B cell (primary cell): Measurements from ENCODE around the gene ALOXE3. TPM values are rescaled to one million over a fixed set of nuclear protein-coding genes. Genes with fewer than 3 reads are reported as not detected.

Experiments
- ATAC-seq: fragments of 200-7000 bp; cut with Tn5 transposase; one replicate; pipeline ENCODE4 v1.10.0; 2021; ENCODE audit warnings: low read depth, mild to moderate bottlenecking, moderate number of reproducible peaks, moderate library complexity
- CTCF ChIA-PET: fragments of 350-600 bp; sonication (Branson Sonifier 250); formaldehyde crosslinking; loops from one replicate; lab custom pipeline; 2021; ENCODE audit warnings: antibody characterized with exemption, inconsistent platforms; lab: Charles Lee
- POLR2A ChIA-PET: fragments of 350-600 bp; sonication (Branson Sonifier 250); formaldehyde crosslinking; loops from one replicate; lab custom pipeline; 2021; ENCODE audit warnings: antibody characterized with exemption; lab: Charles Lee
- DNase-seq: peaks from one replicate; pipeline ENCODE4 v3.0.0; 2013
- H2AFZ ChIP-seq: 2 replicates; pipeline ENCODE4 v1.6.1; 2012; ENCODE audit warnings: mild to moderate bottlenecking, low read depth, low read length; ENCODE audit not compliant: insufficient read depth, poor library complexity, severe bottlenecking
- H3K27ac ChIP-seq, 2 donors: 1 replicate in 1 of 2; 2 replicates in 1 of 2; pipeline ENCODE4 v1.5.1; 2012 to 2013; ENCODE audit warnings: low read length in 2 of 2, mild to moderate bottlenecking in 2 of 2, moderate library complexity in 1 of 2
- H3K27me3 ChIP-seq, 4 experiments: fragments of 200-600 bp in 1 of 4; sonication (generic) in 1 of 4; replicated peaks in 1 of 4; 1 replicate in 2 of 4; 2 replicates in 2 of 4; pipeline versions ENCODE4 v1.6.1 to v1.7.0; 2013 to 2016; ENCODE audit warnings: low read length in 3 of 4, mild to moderate bottlenecking in 2 of 4, mixed read lengths in 1 of 4, moderate library complexity in 1 of 4; ENCODE audit not compliant: insufficient read depth in 4 of 4, control insufficient read depth in 3 of 4; ENCODE audit errors: control extremely low read depth in 1 of 4
- H3K36me3 ChIP-seq, 2 experiments: replicated peaks in 1 of 2; 1 replicate in 1 of 2; 2 replicates in 1 of 2; pipeline versions ENCODE4 v1.6.1 to v1.7.1; 2013; ENCODE audit warnings: low read length in 1 of 2; ENCODE audit not compliant: insufficient read depth in 2 of 2, control insufficient read depth in 1 of 2; ENCODE audit errors: control extremely low read depth in 1 of 2, extremely low read depth in 1 of 2
- H3K4me1 ChIP-seq, 2 donors: fragments of 200-600 bp in 1 of 2; sonication (generic) in 1 of 2; 1 replicate in 1 of 2; 2 replicates in 1 of 2; pipeline versions ENCODE4 v1.5.1 to v1.6.1; 2013 to 2017; ENCODE audit warnings: low read length in 2 of 2; ENCODE audit not compliant: control insufficient read depth in 2 of 2, insufficient read depth in 2 of 2
- H3K4me2 ChIP-seq: replicated peaks from 2 replicates; pipeline ENCODE3; 2012; ENCODE audit warnings: mild to moderate bottlenecking, low read depth, low read length; ENCODE audit not compliant: poor library complexity, severe bottlenecking
- H3K4me3 ChIP-seq, 5 experiments: fragments of 200-600 bp in 1 of 5; sonication (generic) in 1 of 5; 1 replicate in 3 of 5; 2 replicates in 2 of 5; pipeline versions ENCODE4 v1.5.1 to v1.7.0; 2011 to 2016; ENCODE audit warnings: low read length in 4 of 5, mild to moderate bottlenecking in 4 of 5, low read depth in 2 of 5, control low read depth in 1 of 5, moderate library complexity in 1 of 5; ENCODE audit not compliant: insufficient read depth in 1 of 5; ENCODE audit errors: control extremely low read depth in 1 of 5, extremely low read depth in 1 of 5
- H3K79me2 ChIP-seq: fragments of 200-600 bp; sonication (generic); one replicate; pipeline ENCODE4 v1.6.0; 2016; ENCODE audit warnings: low read length; ENCODE audit not compliant: control insufficient read depth, insufficient read depth
- H3K9ac ChIP-seq: fragments of 200-600 bp; sonication (generic); 2 replicates; pipeline ENCODE4 v1.6.1; 2017; ENCODE audit warnings: mild to moderate bottlenecking, low read length, moderate library complexity
- H3K9me3 ChIP-seq, 3 donors: one replicate each; pipeline versions ENCODE4 v1.6.1 to v1.7.1; 2013; ENCODE audit warnings: low read length in 2 of 3; ENCODE audit not compliant: control insufficient read depth in 2 of 3, insufficient read depth in 1 of 3; ENCODE audit errors: control extremely low read depth in 1 of 3
- H4K20me1 ChIP-seq: 2 replicates; pipeline ENCODE4 v1.6.0; 2012; ENCODE audit warnings: mild to moderate bottlenecking, low read length; ENCODE audit not compliant: insufficient read depth, control insufficient read depth, poor library complexity, severe bottlenecking
- H3K27ac Mint-ChIP-seq: one replicate; pipeline ENCODE4 v1.8.0; 2021; ENCODE audit warnings: mixed read lengths
- H3K27me3 Mint-ChIP-seq: one replicate; pipeline ENCODE4 v1.8.0; 2021; ENCODE audit warnings: mixed read lengths
- H3K4me1 Mint-ChIP-seq: one replicate; pipeline ENCODE4 v1.8.0; 2021; ENCODE audit warnings: mixed read lengths
- H3K4me3 Mint-ChIP-seq: one replicate; pipeline ENCODE4 v1.8.0; 2021; ENCODE audit warnings: mixed read lengths
- H3K9me3 Mint-ChIP-seq: one replicate; pipeline ENCODE4 v1.8.0; 2022; ENCODE audit warnings: mixed read lengths; ENCODE audit not compliant: insufficient read depth
- EZH2 ChIP-seq: IDR thresholded peaks from 2 replicates; pipeline ENCODE4 v1.6.1; 2012; ENCODE audit warnings: borderline replicate concordance, low read depth, mild to moderate bottlenecking, moderate library complexity, low read length; ENCODE audit not compliant: insufficient read depth, poor library complexity, severe bottlenecking
- WGBS: methylation state at CpG from one replicate; pipeline ENCODE4 v1.1.5; 2013; ENCODE audit warnings: missing lambda C conversion rate; ENCODE audit not compliant: insufficient coverage; 5-methylcytosine and 5-hydroxymethylcytosine counted together
- intact Hi-C: fragments of 100-400 bp; cut with micrococcal nuclease; formaldehyde crosslinking; loops from one replicate; pipeline ENCODE4 v1.10.0; 2022
- polyA plus RNA-seq: library from polyadenylated mRNA; depleted of rRNA; stranded (reverse); fragments of >200 nt; gene quantifications from 2 replicates; pipeline ENCODE4 v1.2.3, GENCODE V29; 2012
- total RNA-seq, 2 donors: library from RNA; stranded (reverse); fragments of 120-200 nt in 1 of 2; gene quantifications; 1 replicate in 1 of 2; 2 replicates in 1 of 2; pipeline versions ENCODE4 v1.2.3 to v1.2.4, GENCODE V29; 2013 to 2022
- TF ChIP-seq, protein P1 (sequence below): fragments of 200-600 bp; IDR thresholded peaks from one replicate; pipeline ENCODE4 v1.8.0; 2022; ENCODE audit warnings: antibody characterized with exemption, mild to moderate bottlenecking

ALOXE3 gene
- total and polyA plus RNA-seq, 2 donors (not counting 1 experiment from before 2014, with no cell fraction given): 0.04 TPM; not detected in 1

DNA sequence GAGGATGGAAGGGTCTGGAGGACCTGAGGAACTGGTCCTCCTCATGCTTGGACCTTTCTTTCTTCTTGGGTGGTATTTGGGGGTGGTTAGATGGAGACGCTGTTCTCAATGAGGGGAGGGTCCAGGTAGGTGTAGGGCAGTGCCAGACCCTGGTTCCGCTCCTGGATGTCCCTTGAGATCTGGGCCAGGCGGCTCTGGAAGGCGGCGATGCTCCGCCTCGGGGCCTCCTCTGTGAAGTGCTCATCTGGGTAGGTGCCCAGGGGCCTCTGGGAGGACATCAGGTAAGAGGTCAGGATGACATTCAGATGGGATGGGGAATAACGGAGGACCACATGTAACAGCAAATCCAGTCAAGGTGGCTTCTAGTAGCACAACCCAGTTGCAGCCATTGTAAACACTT, 21.8 kb downstream of the ALOXE3 start:
- ATAC-seq: no peak
- CTCF ChIA-PET: interaction anchor here (0.8 to 1.2 kb wide), 2 partner anchors 14 to 23 kb away, joined by 4 to 5 read pairs; no protein-coding TSS in a partner anchor

DNA sequence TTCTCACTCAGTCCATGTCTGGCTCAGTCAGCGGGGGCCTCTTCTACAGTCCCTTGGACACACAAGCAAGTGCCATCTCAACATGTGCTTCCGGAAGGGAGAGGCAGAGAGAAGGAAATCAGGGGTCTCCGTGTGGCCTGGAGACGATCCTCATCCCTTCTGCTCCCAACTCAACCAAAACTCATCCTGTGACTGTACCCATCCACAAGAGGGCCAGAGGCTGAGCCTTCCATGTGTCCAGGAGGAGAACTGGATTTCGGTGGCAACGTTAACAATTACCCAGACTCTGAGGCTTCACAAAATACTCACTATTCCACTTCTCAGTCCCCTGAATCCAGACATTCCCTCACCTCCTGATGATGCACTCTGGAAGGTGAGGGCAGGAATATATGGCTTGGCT, 23.0 kb downstream of the ALOXE3 start:
- no peak overlapping the region for H3K27ac ChIP-seq
- no peak overlapping the region for H3K4me2 ChIP-seq
- Mint-ChIP-seq H3K27me3 (peaks cover 13% of the 10 kb centered on the region), H3K4me3 (no peak overlapping the region), H3K27ac (no peak overlapping the region), H3K9me3 (no peaks in the 10 kb centered on the region), H3K4me1 (peaks cover 26% of the 10 kb centered on the region)
- no peaks in the 10 kb centered on the region for H4K20me1 ChIP-seq
- 91% methylated on average over 4 of the region's 6 CpGs for WGBS
- TF ChIP-seq, protein P1, sequence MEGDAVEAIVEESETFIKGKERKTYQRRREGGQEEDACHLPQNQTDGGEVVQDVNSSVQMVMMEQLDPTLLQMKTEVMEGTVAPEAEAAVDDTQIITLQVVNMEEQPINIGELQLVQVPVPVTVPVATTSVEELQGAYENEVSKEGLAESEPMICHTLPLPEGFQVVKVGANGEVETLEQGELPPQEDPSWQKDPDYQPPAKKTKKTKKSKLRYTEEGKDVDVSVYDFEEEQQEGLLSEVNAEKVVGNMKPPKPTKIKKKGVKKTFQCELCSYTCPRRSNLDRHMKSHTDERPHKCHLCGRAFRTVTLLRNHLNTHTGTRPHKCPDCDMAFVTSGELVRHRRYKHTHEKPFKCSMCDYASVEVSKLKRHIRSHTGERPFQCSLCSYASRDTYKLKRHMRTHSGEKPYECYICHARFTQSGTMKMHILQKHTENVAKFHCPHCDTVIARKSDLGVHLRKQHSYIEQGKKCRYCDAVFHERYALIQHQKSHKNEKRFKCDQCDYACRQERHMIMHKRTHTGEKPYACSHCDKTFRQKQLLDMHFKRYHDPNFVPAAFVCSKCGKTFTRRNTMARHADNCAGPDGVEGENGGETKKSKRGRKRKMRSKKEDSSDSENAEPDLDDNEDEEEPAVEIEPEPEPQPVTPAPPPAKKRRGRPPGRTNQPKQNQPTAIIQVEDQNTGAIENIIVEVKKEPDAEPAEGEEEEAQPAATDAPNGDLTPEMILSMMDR: no peak
- no peak for TF ChIP-seq EZH2
- intact Hi-C loops: no loop called here
- no peak overlapping the region for H3K4me3 ChIP-seq
- no peak overlapping the region for H2AFZ ChIP-seq
- H3K4me1 ChIP-seq: peaks cover 17 to 25% of the 10 kb centered on the region in 2 donors
- ChIA-PET CTCF (interaction anchor here (1.2 to 9.8 kb wide), 5 partner anchors 15 to 58 kb away, joined by 3 to 165 read pairs (median 62); partner anchors contain the start of gene ALOXE3), POLR2A (no interaction called here)
- H3K79me2 ChIP-seq: no peaks in the 10 kb centered on the region
- no peak for ATAC-seq
- H3K27me3 ChIP-seq: no peaks in the 10 kb centered on the region
- peaks cover 0 to 9% (median 0%) of the 10 kb centered on the region in 3 donors for H3K9me3 ChIP-seq
- H3K36me3 ChIP-seq: no peaks in the 10 kb centered on the region
- H3K9ac ChIP-seq: no peak overlapping the region
- no peak for DNase-seq

More for the DNA sequence above, 21.8 kb downstream of the ALOXE3 start:
- POLR2A ChIA-PET: no interaction called here
- intact Hi-C loops: no loop called here
- Mint-ChIP-seq H3K27me3 (peaks cover 13% of the 10 kb centered on the region), H3K4me1 (peaks cover 14% of the 10 kb centered on the region), H3K27ac (no peak overlapping the region), H3K9me3 (no peaks in the 10 kb centered on the region), H3K4me3 (no peak overlapping the region)
- no peak for DNase-seq
- Histone ChIP-seq H3K36me3 (no peaks in the 10 kb centered on the region), H3K79me2 (no peaks in the 10 kb centered on the region), H2AFZ (no peak overlapping the region), H3K9me3 (peaks cover 0 to under 1% (median 0%) of the 10 kb centered on the region in 3 donors), H3K4me3 (no peak overlapping the region), H3K4me2 (no peak overlapping the region), H3K4me1 (peaks cover 7 to 13% of the 10 kb centered on the region in 2 donors), H3K9ac (no peak overlapping the region), H4K20me1 (no peaks in the 10 kb centered on the region), H3K27me3 (no peaks in the 10 kb centered on the region), H3K27ac (no peak overlapping the region)
- 95% methylated on average over 7 of the region's 8 CpGs for WGBS
- no peak for TF ChIP-seq EZH2
- TF ChIP-seq, protein P1: no peak
